Renal cortex interstitium (tissue), 11 donors: ENCODE results near the gene MARS1. TPM values are rescaled to one million over a fixed set of nuclear protein-coding genes. Genes with fewer than 3 reads are reported as not detected.
"Not testable (repeated sequence)": the region's sequence is repeated elsewhere in the genome, so short reads cannot be mapped to it uniquely, and the experiment has no call there.

Experiments used
- DNase-seq, 11 donors: peaks; one replicate each; pipeline ENCODE4 v3.0.0-alpha.2; 2013; ENCODE audit warnings: low read depth in 9 of 11, low spot score in 4 of 11; ENCODE audit errors: extremely low read depth in 1 of 11
- polyA plus RNA-seq, 3 donors: library from polyadenylated mRNA; unstranded; fragments of 120-200 nt; gene quantifications; one replicate each; pipeline ENCODE4 v1.2.1, GENCODE V29; 2013; ENCODE audit not compliant: insufficient read length in 3 of 3

Gene MARS1
- polyA plus RNA-seq, 3 donors: 113 to 145 (median 114) TPM

DNA sequence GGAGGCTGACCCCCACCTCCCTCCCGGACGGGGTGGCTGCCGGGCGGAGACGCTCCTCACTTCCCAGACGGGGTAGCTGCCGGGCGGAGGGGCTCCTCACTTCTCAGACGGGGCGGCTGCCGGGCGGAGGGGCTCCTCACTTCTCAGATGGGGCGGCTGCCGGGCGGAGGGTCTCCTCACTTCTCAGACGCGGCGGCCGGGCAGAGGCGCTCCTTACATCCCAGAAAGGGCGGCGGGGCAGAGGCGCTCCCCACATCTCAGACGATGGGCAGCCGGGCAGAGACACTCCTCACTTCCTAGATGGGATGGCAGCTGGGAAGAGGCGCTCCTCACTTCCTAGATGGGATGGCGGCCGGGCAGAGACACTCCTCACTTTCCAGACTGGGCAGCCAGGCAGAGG, 19.9 kb downstream of the MARS1 start:
- not testable (repeated sequence) for DNase-seq

DNA sequence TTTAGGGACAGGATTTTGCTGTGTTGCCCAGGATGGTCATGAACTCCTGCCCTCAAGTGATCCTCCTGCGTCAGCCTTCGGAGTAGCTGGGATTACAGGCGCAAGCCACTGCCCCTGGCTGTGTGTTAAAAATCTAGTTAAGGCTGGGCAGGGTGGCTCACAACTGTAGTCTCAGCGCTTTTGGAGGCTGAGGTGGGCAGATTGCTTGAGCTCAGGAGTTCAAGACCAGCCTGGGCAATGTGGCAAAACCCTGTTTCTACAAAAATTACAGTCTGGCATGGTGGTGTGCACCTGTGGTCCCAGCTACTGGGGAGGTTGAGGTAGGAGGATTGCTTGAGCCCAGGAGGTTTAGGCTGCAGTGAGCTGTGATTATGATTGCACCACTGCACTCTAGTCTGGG, 23.3 kb downstream of the MARS1 start:
- no peak for DNase-seq

DNA sequence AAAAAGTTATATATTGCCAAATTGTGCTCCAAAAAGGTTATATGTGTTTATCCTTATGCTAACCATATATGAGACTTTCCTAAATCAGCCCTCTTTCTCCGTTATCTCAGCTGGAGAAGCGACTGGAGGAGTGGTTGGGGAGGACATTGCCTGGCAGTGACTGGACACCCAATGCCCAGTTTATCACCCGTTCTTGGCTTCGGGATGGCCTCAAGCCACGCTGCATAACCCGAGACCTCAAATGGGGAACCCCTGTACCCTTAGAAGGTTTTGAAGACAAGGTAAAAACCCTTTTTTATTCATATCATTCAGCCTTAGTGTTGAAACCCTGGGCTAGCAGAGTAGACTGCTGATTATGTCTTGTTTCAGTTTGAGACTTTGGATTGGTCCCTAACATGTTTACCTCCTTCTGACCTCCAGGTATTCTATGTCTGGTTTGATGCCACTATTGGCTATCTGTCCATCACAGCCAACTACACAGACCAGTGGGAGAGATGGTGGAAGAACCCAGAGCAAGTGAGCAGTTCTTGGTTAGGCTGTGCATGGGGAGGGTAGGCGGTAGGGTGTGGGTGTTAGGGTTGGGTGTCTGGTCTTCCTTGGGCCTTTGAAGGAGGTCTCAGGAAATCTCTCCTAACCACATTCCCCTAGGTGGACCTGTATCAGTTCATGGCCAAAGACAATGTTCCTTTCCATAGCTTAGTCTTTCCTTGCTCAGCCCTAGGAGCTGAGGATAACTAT, 23.9 kb downstream of the MARS1 start:
- DNase-seq: no peak

DNA sequence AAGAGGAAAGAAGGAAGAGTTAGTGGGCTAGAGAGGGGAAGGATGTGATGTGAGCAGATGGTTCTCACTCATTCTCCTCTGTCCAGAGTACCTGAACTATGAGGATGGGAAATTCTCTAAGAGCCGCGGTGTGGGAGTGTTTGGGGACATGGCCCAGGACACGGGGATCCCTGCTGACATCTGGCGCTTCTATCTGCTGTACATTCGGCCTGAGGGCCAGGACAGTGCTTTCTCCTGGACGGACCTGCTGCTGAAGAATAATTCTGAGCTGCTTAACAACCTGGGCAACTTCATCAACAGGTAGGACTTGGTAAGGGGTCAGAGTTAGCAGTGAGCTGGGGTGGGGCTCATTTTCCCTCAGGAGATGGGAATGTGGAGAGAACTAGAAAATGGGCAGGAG, 24.8 kb downstream of the MARS1 start:
- no peak for DNase-seq

DNA sequence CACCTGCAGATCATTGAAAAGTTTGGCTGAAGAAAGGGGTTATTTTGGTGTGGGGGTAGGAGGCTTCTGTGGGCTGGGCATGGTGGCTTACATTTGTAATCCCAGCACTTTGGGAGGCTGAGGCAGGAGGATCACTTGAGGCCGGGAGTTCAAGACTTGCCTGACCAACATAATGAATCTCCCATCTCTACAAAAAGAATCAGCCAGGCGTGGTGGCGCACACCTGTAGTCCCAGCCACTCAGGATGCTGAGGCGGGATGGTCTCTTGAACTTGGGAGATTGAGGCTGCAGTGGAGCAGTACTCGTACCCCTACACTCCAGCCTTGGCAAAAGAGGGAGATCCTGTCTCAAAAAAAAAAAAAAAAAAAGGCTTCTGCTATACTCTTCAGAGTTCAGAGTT, 25.4 kb downstream of the MARS1 start:
- DNase-seq: no peak

DNA sequence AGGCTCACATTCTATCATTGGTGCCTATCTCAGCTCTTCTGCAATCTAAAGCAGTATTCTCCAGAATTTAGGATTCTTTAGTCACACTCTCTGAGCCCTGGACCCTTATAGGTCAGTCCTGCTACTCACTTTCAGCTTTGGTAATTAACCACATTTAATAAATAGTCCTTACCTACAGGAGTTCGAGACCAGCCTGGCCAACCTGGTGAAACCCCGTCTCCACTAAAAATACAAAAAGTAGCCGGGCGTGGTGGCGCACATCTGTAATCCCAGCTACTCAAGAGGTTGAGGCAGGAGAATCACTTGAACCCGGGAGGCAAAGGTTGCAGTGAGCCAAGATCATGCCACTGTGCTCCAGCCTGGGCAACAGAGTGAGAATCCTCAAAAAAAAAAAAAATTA, 25.8 kb downstream of the MARS1 start:
- not testable (repeated sequence) for DNase-seq

DNA sequence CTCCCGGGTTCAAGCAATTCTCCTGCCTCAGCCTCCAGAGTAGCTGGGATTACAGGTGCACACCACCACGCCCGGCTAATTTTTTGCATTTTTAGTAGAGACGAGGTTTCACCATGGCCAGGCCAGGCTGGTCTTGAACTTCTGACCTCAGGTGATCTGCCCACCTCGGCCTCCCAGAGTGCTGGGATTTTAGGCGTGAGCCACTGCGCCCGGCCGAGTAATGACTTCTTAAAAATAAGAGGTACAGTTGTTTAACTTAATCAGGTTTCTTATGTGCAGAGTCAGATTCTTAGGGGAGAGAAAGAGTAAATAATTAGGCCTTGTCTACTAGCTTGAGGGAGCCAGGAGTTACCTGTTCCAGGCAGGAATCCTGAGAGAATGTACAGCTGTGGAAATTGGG, 26.4 kb downstream of the MARS1 start:
- DNase-seq: not testable (repeated sequence)

DNA sequence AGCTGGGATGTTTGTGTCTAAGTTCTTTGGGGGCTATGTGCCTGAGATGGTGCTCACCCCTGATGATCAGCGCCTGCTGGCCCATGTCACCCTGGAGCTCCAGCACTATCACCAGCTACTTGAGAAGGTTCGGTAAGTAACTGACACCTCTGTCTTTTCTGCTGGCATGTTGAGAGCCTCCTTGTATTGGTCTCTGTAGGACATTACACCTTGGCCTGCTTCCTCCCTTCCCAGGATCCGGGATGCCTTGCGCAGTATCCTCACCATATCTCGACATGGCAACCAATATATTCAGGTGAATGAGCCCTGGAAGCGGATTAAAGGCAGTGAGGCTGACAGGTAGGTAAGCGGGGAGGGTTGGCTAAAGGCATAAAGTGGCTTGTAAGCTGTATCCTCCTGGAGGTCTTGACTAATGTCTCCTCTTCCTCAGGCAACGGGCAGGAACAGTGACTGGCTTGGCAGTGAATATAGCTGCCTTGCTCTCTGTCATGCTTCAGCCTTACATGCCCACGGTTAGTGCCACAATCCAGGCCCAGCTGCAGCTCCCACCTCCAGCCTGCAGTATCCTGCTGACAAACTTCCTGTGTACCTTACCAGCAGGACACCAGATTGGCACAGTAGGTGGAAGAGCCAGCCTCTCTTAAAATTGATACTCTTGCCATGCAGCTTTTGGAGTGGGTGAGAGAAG, 27.0 kb downstream of the MARS1 start:
- DNase-seq: no peak

DNA sequence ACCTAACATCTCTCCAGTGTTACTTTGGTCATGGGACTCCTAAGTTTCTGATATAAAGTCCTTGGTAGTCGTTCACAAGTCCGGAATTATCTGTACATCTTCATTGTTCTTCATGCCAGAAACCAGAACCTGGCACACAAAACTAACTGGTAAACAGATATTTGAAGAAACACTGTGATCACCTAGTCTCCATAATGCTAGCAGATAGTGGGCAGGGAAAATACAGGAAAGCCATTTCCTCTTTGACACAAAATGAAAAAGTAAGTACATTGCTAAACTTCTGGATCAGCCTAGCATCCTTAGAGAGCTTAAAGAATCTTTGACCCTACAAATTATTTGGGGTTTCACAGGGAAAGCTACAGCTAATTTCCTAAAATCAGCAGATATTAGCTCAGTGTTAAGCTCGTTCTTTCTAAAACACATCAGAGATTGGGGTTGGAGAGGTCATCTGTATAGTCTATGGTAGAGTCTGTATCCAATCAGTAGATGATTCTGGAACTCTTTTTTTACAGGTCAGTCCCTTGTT, 27.6 kb downstream of the MARS1 start:
- no peak for DNase-seq

DNA sequence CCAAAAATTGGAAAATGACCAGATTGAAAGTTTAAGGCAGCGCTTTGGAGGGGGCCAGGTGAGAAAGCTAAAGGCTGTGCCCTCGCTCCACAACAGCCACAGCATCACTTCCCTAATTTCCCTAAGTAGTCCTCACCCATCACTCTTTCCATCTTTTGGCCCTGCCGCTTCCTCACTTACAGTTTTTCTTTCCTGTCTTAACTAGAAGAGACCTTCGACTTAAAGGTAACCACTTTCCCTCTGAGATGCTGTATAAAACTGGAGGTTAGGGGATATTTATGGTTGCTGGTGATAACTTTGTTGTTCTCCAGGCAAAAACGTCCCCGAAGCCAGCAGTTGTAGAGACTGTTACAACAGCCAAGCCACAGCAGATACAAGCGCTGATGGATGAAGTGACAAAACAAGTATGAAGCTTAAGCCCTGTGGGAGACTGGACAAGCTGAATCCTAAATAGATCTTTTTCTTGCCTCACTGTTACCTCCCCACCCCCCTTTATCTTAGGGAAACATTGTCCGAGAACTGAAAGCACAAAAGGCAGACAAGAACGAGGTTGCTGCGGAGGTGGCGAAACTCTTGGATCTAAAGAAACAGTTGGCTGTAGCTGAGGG, 28.2 kb downstream of the MARS1 start:
- DNase-seq: no peak

DNA sequence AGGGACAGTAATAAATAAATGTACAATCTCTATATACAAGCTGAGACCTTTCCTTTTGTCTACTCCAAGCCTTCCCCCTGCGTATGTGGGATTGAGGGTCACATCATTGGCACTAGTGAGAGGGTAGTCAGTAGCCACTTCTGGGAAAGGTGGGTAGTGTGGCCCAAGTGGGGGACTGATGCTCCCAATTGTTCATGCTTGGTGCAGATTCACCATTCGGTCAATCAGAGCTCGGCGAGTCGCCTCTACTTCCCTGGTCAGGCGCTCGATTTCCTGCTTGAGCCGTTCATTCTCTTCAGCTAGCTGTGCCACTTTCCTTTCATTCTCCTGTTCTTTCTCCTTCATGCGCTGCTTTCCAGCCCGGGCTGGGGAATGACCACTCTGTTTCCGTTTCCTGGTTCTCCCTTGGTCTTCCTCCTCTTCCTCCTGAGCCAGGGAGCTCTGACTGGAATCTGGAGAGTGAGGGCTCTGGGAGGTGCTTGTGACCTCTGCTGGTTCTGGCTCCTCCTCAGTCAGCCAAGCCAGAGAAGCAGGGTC, 28.8 kb downstream of the MARS1 start:
- no peak for DNase-seq

DNA sequence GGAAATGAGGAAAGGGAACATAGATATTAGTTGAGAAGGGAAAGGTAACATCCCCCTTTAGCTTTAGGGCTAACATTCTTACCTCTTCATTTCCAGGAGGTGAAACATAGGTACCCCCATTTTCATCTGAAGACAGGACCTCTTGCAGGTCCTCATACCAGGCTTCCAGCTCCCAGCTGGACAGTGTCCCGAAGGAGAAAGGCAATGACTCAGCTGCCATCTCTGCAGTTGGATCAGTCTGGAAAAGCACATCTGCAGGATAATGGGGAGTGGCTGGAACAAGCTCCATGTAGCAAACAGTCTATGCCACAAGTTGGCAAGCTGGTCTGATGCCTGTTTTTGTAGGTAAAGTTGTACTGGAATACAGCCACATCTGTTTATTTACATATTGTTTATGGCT, 29.3 kb downstream of the MARS1 start:
- no peak for DNase-seq

DNA sequence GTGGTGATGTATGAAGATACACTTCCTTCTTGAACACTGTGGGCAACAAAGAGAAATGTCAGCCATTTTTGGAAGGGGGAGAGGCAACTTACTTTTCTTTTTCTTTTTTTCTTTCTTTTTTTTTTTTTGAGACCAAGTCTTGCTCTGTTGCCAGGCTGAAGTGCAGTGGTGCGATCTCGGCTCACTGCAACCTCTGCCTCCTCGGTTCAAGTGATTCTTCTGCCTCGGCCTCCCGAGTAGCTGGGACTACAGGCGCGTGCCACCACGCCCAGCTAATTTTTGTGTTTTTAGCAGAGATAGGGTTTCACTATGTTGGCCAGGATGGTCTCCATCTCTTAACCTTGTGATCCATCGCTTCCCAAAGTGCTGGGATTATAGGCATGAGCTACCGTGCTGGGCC, 29.9 kb downstream of the MARS1 start:
- not testable (repeated sequence) for DNase-seq

DNA sequence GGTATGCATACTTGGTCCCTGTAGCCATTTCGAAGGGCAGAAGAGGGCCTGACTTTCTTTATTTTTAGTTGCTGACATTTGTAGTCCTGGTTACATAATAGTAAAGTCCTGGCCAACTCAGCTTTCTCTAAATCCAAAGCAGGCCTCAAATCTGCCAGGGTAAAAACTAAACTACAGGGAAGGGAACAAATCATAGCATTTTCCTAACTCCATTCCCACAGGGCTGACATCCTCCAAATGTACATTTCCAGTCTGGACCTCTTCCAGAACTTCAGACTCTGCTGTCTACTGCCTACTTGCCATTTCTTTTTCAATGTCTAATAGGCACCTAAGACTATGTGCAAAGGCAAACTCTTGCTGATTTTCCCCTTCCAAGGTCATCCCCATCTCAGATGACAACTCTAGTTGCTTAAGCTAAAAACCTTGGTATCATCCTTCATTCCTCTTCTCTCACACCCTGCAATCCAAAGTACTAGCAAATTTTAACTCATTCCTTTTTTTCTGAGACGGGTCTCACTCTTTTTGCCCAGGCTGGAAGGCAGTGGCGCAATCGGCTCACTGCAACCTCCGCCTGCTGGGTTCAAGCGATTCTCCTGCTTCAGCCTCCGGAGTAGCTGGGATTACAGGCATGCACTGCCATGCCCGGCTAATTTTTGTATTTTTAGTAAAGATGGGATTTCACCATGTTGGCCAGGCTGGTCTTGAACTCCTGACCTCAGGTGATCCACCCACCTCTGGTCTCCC, 30.5 kb downstream of the MARS1 start:
- DNase-seq: no peak

DNA sequence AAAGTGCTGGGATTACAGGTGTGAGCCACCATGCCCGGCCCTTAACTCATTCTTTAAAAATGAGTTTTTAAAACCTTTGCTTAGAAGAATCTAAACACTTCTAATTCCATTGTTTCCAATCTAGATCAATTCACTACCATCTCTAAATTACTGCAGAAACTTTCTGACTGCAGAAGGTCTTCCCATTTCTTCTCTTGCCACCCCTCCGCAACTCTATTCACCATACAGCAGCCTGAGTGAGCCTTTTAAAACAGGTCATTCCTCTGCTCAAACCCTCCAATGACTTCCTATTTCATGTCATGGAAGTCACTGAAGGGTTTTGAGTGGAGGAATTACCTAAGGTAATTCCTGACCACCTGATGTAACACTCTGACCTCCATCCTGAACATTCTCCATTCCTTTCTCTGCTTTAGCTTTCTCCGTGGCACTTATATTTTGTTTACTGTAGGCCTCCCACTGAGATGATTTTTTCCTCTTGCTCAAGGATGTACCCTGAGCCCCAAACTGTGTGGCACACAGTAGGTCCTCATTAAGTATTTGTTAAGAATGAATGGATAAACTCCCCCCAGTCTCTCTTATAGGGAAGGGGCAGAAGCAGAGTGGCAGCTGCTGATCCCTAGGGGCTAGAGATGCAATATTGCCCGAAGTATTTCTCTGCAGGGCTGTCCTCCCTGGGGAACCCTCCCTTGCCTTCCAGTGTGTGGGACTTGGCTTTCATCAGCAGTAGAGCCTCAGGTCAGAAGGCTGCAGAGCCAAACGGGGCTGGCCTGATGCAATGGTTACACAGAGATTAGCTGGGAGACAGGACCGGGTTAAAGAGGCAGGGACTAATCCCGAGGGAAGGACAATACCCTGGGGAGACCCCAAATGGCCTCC, 31.3 kb downstream of the MARS1 start:
- no peak for DNase-seq

DNA sequence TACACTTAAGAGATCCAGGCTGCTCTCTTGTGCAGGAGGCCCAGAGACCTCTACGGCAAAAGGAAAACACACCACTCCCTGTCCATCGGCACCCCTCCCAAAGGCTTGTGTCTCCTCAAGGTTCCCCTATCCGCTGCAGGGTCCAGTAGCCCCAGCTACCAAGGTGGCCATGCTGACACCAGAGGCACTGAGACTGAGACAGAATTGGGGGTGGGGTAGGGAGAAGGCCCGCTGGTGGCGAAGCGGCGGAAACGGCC, 31.9 kb downstream of the MARS1 start:
- peak in 4 of 11 donors; percentile 9 to 35 (median 26) for DNase-seq

DNA sequence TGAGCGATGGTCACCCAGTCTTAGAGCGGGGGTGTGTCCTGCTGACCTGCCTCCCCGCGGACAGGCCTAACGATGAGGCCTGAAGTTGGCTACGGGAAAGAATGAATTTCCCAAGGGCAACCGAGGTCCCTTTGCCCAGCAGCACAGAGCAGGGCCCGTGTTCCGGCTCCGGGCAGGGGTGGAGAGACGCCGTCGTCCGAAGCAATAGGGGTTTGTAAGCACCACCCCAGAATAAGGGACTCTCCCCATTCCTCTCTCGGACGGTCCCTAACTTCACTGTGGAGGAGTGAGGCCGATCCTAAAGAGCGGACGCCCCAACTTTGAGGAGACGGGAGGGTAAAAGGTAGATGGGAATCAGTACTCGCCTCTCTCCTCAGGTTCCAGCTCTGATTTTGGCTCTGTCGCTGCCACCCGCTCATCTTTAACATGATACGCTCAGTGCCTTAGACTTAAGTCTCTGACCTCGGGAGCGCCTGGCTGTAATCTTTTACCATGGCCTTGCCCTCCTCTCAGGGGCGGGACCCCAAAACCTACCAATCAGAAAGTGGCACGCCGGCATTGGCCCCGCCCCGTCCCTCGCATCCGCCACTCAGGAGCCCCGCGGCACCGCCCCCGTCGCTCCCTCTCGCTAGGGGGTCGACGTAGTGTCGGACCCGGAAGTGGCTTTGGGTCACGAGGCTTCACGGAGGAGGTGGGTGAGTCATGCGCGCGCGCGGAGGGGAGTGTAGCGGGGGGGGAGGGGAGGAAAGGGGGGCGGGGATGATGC, 32.4 kb downstream of the MARS1 start, which contains the start of gene DDIT3:
DDIT3 (minus strand) TSS at position 462 of the 766 bp plus-strand sequence. CDS start 3,108 bp downstream, outside the sequence.
- DNase-seq: peak; percentile 89 to 99 (median 98)
